Kidney (tissue), 14 donors: ENCODE data around the gene PPP1R12B. TPM values are rescaled to one million over a fixed set of nuclear protein-coding genes. Genes with fewer than 3 reads are reported as not detected.
"Not testable (repeated sequence)": the region's sequence is repeated elsewhere in the genome, so short reads cannot be mapped to it uniquely, and the experiment has no call there.

Experiments used
- DNase-seq, 5 donors: peaks; one replicate each; pipeline ENCODE4 v3.0.0-alpha.2; 2013 to 2020
- FAIRE-seq: peaks from 2 replicates; lab custom pipeline; 2012; peaks lifted over from hg19 to GRCh38; lab: Jason Lieb, UNC
- H3K27ac ChIP-seq, 2 donors: one replicate each; pipeline ENCODE4 v1.7.0; 2013; ENCODE audit warnings: low read depth in 2 of 2, low read length in 2 of 2, inconsistent platforms in 1 of 2
- H3K27me3 ChIP-seq: one replicate; pipeline ENCODE4 v1.7.1; 2013; ENCODE audit warnings: low read length, inconsistent platforms; ENCODE audit not compliant: control insufficient read depth, insufficient read depth
- H3K36me3 ChIP-seq, 3 donors: one replicate each; pipeline versions ENCODE4 v1.7.0 to v1.7.1; 2013; ENCODE audit warnings: low read length in 3 of 3, control low read depth in 1 of 3, inconsistent platforms in 1 of 3; ENCODE audit not compliant: insufficient read depth in 3 of 3, control insufficient read depth in 2 of 3
- H3K4me1 ChIP-seq, 3 donors: one replicate each; pipeline versions ENCODE4 v1.7.0 to v1.7.1; 2013; ENCODE audit warnings: low read length in 3 of 3, inconsistent platforms in 1 of 3, low read depth in 1 of 3; ENCODE audit not compliant: control insufficient read depth in 2 of 3, insufficient read depth in 2 of 3
- H3K4me3 ChIP-seq, 3 donors: one replicate each; pipeline versions ENCODE4 v1.7.0 to v1.8.1; 2013; ENCODE audit warnings: low read length in 3 of 3, control low read depth in 1 of 3, inconsistent platforms in 1 of 3
- H3K9ac ChIP-seq, 3 donors: one replicate each; pipeline versions ENCODE4 v1.7.0 to v1.7.1; 2013; ENCODE audit warnings: low read length in 3 of 3, control low read depth in 1 of 3, inconsistent platforms in 1 of 3
- H3K9me3 ChIP-seq, 3 donors: one replicate each; pipeline versions ENCODE4 v1.7.0 to v1.7.1; 2013; ENCODE audit warnings: low read length in 3 of 3, control low read depth in 1 of 3, inconsistent platforms in 1 of 3; ENCODE audit not compliant: control insufficient read depth in 2 of 3, insufficient read depth in 1 of 3
- intact Hi-C: fragments of 100-400 bp; cut with DNase I; formaldehyde crosslinking; loops from one replicate; pipeline ENCODE4 v1.11.1; 2022
- polyA plus RNA-seq: library from polyadenylated mRNA; stranded (reverse); fragments of 350-450 nt; fragmentation: Illumina TruSeq; extraction: RNeasy Lipid Tissue Mini Kit (QIAGEN cat#74804); gene quantifications from one replicate; pipeline ENCODE4 v1.2.3, GENCODE V29; 2014; ENCODE audit warnings: low read depth, low replicate concordance; ENCODE audit not compliant: insufficient read depth
- total RNA-seq: library from RNA; stranded (reverse); fragmentation: NEBNext Ultra II Directional; extraction: Animal tissue kit (Norgen Biotek cat#: 25700); gene quantifications from one replicate; pipeline ENCODE4 v1.2.1, GENCODE V29; 2021
- TF ChIP-seq, protein P1 (sequence below): IDR thresholded peaks from 3 replicates; pipeline ENCODE4 v1.5.1; 2012; ENCODE audit warnings: mild to moderate bottlenecking, moderate library complexity, borderline replicate concordance; ENCODE audit not compliant: insufficient read depth; ENCODE audit errors: extremely low read depth
- donor health status: control.
- donor health status: control.
- donor health status: control.
- donor health status: control.
- donor health status: control.
- donor health status: DM: yes; HTN: yes; CAD: no.
- donor health status: Normal renal cell carcinoma (clear cell type).

Gene PPP1R12B
- total and polyA plus RNA-seq, 2 donors from 2014 or later = 5.7 to 40.0 TPM

DNA sequence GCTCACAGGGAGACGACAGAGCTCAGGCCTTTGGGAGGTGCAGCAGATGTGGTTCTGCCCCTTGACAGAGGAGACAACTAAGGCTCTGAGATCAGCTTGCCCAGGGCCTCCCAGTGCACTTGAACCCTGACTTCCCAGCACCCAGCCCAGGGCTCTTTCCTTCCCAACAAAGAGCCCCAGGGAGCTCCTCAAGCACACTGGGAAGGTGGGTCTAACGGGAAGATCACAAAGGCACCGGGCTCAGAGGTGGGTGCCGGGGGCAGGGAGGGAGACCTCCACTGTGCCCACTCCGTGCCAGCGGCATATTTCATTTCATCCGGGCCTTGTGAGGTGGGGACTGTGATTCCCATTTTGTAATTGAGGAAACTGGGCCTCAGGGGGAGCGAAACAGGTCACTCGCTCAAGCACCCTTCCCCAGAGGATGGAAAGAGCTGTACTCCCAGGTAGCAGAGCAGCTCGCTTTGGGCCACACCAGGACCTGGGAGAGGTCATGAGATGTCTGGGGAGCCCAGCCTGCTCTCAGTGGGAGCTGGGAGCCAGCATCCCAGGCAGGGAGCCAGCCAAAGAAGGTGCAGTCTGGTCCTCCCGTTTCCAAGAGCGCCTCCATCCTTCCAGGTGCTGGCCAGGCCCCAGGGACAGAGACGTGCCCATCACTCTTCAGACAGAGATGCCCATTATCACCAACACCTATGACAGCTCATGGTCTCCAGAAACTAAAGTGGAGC, 279.5 kb downstream of the PPP1R12B start:
- Histone ChIP-seq H3K4me1 (peaks cover 0 to 5% (median 0%) of the 10 kb centered on the region in 3 donors), H3K27ac (no peak overlapping the region), H3K4me3 (no peak overlapping the region), H3K9me3 (no peaks in the 10 kb centered on the region), H3K36me3 (no peaks in the 10 kb centered on the region), H3K9ac (no peak overlapping the region), H3K27me3 (no peaks in the 10 kb centered on the region)
- intact Hi-C loops = no loop called here
- no peak for DNase-seq
- FAIRE-seq = no peak
- TF ChIP-seq, protein P1, sequence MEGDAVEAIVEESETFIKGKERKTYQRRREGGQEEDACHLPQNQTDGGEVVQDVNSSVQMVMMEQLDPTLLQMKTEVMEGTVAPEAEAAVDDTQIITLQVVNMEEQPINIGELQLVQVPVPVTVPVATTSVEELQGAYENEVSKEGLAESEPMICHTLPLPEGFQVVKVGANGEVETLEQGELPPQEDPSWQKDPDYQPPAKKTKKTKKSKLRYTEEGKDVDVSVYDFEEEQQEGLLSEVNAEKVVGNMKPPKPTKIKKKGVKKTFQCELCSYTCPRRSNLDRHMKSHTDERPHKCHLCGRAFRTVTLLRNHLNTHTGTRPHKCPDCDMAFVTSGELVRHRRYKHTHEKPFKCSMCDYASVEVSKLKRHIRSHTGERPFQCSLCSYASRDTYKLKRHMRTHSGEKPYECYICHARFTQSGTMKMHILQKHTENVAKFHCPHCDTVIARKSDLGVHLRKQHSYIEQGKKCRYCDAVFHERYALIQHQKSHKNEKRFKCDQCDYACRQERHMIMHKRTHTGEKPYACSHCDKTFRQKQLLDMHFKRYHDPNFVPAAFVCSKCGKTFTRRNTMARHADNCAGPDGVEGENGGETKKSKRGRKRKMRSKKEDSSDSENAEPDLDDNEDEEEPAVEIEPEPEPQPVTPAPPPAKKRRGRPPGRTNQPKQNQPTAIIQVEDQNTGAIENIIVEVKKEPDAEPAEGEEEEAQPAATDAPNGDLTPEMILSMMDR = no peak

- intact Hi-C loops = no loop called here
- TF ChIP-seq, protein P1 = no peak
- Histone ChIP-seq H3K4me1 (peaks cover 0 to 5% (median 0%) of the 10 kb centered on the region in 3 donors), H3K27me3 (no peaks in the 10 kb centered on the region), H3K9ac (no peak overlapping the region), H3K36me3 (no peaks in the 10 kb centered on the region), H3K9me3 (no peaks in the 10 kb centered on the region), H3K27ac (no peak overlapping the region), H3K4me3 (no peak overlapping the region)
- DNase-seq (peak in 1 of 5 donors; percentile 27), FAIRE-seq (no peak)
Measured at GRCh38 chr1:202628646-202629215, 280.2 kb downstream of the PPP1R12B start.

GRCh38 chr1:202629257-202629811, 280.8 kb downstream of the PPP1R12B start:
- H3K4me1 ChIP-seq, H3K27ac ChIP-seq, H3K27me3 ChIP-seq, FAIRE-seq, H3K9me3 ChIP-seq, H3K9ac ChIP-seq, intact Hi-C loops, H3K4me3 ChIP-seq, H3K36me3 ChIP-seq: not testable (repeated sequence)
- peak in 1 of 5 donors; percentile 29 for DNase-seq

- H3K36me3 ChIP-seq, FAIRE-seq, H3K9me3 ChIP-seq, H3K9ac ChIP-seq, H3K4me3 ChIP-seq, H3K27me3 ChIP-seq, H3K27ac ChIP-seq, H3K4me1 ChIP-seq, intact Hi-C loops: not testable (repeated sequence)
- peak in 1 of 5 donors; percentile 19 for DNase-seq
Measured at GRCh38 chr1:202630096-202630495, 281.6 kb downstream of the PPP1R12B start.
